Astrocyte of the spinal cord (primary cell): ENCODE measurements around the gene RYR1.
"Not testable (repeated sequence)": the region's sequence is repeated elsewhere in the genome, so short reads cannot be mapped to it uniquely, and the experiment has no call there.

Experiments
- DNase-seq: peaks from one replicate; pipeline ENCODE4 v3.0.0; 2011; ENCODE audit warnings: low read depth, low spot score
- H3K4me3 ChIP-seq: 2 replicates; pipeline ENCODE4 v1.5.1; 2011; ENCODE audit warnings: low read depth, mild to moderate bottlenecking, low read length, moderate library complexity
- CTCF ChIP-seq: IDR thresholded peaks from 2 replicates; pipeline ENCODE4 v1.5.1; 2012; ENCODE audit warnings: low read depth, mild to moderate bottlenecking, low read length, inconsistent platforms
- in situ Hi-C: cut with HindIII; loops from 2 replicates; pipeline ENCODE4 v1.10.0; 2017; ENCODE audit warnings: low sequenced_read_pairs

Gene RYR1

DNA sequence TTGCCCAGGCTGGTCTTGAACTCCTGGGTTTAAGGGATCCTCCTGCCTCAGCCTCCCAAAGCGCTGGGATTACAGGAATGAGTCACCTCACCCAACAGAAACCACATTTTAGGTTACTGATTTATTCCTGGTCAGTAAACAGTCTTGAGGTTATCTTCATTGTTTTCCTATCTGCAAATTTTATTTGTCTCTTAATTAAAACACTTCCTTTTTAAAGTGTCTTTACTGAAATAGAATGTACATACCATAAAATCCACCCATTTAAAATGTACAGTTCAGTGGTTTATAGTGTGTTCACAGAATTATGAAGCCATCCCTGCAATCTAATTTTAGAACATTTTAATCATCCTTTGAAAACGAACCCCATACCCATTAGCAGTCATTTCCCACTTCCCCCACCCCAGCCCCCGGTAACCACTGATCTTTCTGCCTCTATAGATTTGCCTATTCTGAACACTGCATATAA lies 121.2 kb downstream of the RYR1 start:
- no peak for DNase-seq
- H3K4me3 ChIP-seq, result no peak overlapping the region
- in situ Hi-C loops, result no loop called here
- no peak for TF ChIP-seq CTCF

GRCh38 chr19:38555200-38555599 lies 121.7 kb downstream of the RYR1 start:
- in situ Hi-C loops, result no loop called here
- TF ChIP-seq CTCF, result no peak
- DNase-seq, result no peak
- no peak overlapping the region for H3K4me3 ChIP-seq

DNA sequence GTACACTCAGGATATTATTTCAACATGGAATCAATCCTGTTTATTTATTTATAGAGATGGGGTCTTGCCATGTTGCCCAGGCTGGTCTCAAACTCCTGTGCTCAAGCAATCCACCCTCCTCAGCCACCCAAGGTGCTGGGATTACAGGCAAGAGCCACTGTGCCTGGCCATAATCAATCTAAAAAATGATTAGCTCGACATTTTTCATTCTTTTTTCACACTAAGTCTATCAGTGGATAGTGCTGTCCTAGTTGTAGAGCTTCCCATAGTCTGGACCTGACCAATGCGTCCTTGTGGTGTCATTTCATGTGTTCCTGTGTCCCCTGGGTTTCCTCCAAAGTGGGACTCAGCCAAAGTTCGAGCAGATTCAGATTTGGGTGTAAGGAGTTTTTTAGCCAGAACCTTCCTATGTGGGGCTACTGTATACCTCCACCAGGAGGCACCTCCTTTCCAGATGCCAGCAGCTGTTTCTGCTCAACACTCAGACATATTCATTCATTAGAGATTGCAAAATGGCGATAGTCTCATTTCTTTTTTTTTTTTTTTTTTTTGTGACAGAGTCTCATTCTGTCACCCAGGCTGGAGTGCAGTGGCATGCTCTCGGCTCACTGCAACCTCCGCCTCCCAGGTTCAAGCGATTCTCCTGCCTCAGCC lies 123.2 kb downstream of the RYR1 start:
- DNase-seq, result no peak
- no peak overlapping the region for H3K4me3 ChIP-seq
- no peak for TF ChIP-seq CTCF
- in situ Hi-C loops, result no loop called here

GRCh38 chr19:38557205-38557799 lies 123.8 kb downstream of the RYR1 start:
- no peak for TF ChIP-seq CTCF
- in situ Hi-C loops, result no loop called here
- no peak overlapping the region for H3K4me3 ChIP-seq
- no peak for DNase-seq

DNA sequence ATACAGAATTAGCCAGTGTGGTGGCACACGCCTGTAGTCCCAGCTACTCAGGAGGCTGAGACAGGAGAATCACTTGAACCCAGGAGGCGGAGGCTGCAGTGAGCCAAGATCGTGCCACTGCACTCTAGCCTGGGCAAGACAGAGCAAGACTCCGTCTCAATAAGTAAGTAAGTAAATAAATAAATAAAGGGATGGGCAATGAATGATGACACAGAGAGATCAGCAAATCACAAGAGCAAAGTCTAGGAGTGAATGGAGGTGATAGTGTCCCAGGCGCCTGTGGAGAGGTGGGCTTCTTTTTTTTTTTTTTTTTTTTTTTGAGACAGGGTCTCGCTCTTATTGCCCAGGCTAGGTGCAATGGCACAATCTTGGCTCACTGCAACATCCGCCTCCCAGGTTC lies 125.4 kb downstream of the RYR1 start:
- in situ Hi-C loops, DNase-seq, H3K4me3 ChIP-seq: not testable (repeated sequence)

GRCh38 chr19:38559428-38560401 lies 126.2 kb downstream of the RYR1 start:
- DNase-seq, result no peak
- no peak overlapping the region for H3K4me3 ChIP-seq
- in situ Hi-C loops, result no loop called here
- TF ChIP-seq CTCF, result no peak
